ENCODE data around the gene OVCA2.

The OVCA2 gene

GRCh38 chr17:2054512-2055291, 12.9 kb downstream of the OVCA2 start, which contains the start of gene HIC1:
Gene HIC1 (plus strand): TSS chr17:2055103. CDS start chr17:2056691, 1,588 bp downstream.
- peak; percentile 69 for DNase-seq (ENCODE audit: low read depth)

DNA sequence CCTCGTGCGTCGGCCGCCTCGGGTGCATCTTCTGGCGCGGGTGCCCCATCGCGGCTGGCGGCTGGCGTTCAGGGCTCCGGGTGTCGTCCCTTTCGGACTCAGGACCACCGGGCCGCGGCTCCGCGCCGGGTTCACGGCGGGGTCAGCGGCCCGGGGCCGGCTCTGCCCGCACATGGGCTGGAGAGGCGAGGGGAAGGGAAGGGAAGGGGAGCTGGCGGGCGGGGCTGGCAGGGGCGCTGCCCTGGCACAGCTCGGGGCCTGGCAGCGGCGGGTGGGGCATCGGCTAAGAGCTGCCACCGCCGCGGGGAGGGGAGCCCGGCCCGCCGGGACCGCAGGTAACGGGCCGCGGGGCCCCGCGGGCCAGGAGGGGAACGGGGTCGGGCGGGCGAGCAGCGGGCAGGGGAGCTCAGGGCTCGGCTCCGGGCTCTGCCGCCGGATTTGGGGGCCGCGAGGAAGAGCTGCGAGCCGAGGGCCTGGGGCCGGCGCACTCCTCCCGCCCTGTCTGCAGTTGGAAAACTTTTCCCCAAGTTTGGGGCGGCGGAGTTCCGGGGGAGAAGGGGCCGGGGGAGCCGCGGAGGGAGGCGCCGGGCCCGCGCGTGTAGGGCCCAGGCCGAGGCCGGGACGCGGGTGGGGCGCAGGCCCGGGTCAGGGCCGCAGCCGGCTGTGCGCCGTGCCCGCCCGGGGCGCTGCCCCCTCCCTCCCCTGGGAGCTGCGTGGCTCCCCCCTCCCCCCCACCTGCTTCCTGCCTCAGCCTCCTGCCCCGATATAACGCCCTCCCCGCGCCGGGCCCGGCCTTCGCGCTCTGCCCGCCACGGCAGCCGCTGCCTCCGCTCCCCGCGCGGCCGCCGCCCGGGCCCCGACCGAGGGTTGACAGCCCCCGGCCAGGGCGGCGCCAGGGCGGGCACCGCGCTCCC, 13.7 kb downstream of the OVCA2 start:
- DNase-seq (ENCODE audit: low read depth): no peak

DNA sequence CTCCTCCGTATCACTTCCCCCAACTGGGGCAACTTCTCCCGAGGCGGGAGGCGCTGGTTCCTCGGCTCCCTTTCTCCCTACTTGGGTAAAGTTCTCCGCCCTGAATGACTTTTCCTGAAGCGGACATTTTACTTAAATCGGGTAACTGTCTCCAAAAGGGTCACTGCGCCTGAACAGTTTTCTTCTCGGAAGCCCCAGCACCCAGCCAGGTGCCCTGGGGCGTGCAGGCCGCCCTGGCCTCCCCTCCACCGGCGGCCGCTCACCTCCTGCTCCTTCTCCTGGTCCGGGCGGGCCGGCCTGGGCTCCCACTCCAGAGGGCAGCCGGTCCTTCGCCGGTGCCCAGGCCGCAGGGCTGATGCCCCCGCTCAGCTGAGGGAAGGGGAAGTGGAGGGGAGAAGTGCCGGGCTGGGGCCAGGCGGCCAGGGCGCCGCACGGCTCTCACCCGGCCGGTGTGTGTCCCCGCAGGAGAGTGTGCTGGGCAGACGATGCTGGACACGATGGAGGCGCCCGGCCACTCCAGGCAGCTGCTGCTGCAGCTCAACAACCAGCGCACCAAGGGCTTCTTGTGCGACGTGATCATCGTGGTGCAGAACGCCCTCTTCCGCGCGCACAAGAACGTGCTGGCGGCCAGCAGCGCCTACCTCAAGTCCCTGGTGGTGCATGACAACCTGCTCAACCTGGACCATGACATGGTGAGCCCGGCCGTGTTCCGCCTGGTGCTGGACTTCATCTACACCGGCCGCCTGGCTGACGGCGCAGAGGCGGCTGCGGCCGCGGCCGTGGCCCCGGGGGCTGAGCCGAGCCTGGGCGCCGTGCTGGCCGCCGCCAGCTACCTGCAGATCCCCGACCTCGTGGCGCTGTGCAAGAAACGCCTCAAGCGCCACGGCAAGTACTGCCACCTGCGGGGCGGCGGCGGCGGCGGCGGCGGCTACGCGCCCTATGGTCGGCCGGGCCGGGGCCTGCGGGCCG, 14.7 kb downstream of the OVCA2 start:
- no peak for DNase-seq (ENCODE audit: low read depth)

DNA sequence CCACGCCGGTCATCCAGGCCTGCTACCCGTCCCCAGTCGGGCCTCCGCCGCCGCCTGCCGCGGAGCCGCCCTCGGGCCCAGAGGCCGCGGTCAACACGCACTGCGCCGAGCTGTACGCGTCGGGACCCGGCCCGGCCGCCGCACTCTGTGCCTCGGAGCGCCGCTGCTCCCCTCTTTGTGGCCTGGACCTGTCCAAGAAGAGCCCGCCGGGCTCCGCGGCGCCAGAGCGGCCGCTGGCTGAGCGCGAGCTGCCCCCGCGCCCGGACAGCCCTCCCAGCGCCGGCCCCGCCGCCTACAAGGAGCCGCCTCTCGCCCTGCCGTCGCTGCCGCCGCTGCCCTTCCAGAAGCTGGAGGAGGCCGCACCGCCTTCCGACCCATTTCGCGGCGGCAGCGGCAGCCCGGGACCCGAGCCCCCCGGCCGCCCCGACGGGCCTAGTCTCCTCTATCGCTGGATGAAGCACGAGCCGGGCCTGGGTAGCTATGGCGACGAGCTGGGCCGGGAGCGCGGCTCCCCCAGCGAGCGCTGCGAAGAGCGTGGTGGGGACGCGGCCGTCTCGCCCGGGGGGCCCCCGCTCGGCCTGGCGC, 15.4 kb downstream of the OVCA2 start:
- DNase-seq (ENCODE audit: low read depth): no peak

DNA sequence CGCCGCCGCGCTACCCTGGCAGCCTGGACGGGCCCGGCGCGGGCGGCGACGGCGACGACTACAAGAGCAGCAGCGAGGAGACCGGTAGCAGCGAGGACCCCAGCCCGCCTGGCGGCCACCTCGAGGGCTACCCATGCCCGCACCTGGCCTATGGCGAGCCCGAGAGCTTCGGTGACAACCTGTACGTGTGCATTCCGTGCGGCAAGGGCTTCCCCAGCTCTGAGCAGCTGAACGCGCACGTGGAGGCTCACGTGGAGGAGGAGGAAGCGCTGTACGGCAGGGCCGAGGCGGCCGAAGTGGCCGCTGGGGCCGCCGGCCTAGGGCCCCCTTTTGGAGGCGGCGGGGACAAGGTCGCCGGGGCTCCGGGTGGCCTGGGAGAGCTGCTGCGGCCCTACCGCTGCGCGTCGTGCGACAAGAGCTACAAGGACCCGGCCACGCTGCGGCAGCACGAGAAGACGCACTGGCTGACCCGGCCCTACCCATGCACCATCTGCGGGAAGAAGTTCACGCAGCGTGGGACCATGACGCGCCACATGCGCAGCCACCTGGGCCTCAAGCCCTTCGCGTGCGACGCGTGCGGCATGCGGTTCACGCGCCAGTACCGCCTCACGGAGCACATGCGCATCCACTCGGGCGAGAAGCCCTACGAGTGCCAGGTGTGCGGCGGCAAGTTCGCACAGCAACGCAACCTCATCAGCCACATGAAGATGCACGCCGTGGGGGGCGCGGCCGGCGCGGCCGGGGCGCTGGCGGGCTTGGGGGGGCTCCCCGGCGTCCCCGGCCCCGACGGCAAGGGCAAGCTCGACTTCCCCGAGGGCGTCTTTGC, 16.2 kb downstream of the OVCA2 start:
- DNase-seq (ENCODE audit: low read depth): no peak

DNA sequence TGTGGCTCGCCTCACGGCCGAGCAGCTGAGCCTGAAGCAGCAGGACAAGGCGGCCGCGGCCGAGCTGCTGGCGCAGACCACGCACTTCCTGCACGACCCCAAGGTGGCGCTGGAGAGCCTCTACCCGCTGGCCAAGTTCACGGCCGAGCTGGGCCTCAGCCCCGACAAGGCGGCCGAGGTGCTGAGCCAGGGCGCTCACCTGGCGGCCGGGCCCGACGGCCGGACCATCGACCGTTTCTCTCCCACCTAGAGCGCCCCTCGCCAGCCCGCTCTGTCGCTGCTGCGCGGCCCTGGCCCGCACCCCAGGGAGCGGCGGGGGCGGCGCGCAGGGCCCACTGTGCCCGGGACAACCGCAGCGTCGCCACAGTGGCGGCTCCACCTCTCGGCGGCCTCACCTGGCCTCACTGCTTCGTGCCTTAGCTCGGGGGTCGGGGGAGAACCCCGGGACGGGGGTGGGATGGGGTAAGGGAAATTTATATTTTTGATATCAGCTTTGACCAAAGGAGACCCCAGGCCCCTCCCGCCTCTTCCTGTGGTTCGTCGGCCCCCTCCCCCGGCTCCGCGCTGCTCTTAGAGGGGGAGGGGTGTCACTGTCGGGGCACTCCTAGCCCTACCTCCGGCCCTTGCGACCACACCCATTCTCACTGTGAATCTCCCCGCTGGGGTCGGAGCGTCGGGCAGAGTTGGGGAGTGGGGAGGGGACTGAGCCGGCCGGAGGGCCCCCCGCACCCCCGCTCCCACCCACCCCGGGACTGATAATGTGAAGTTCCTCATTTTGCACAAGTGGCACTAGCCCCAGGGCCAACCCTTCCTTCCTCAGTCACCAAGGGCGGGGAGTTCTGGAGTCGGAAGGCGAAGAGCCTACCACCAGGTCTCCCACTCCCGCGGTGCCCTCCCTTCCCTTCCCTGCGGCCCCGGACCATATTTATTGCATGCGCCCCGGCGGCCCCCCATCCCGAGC, 17.0 kb downstream of the OVCA2 start:
- peak; percentile 34 for DNase-seq (ENCODE audit: low read depth)

GRCh38 chr17:2059547-2060384, 17.9 kb downstream of the OVCA2 start:
- no peak for DNase-seq (ENCODE audit: low read depth)

DNA sequence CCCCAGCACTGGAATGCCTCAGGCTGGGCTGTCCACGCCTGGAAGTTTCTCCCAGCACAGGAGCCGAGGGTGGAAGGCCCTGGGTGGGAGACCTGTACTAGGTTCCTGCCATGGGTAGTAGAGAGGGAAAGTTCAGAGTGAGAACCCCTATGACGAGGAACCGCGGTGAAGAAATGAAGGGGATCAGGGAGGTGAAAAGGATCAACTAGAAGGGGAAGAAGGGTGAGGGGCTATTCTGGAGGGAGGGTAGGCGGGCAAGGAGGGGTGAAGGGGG, 18.5 kb downstream of the OVCA2 start:
- DNase-seq (ENCODE audit: low read depth): no peak

- DNase-seq (ENCODE audit: low read depth): no peak
Measured at GRCh38 chr17:2060681-2061440, 19.0 kb downstream of the OVCA2 start.

- no peak for DNase-seq (ENCODE audit: low read depth)
Measured at GRCh38 chr17:2061441-2061958, 19.7 kb downstream of the OVCA2 start.

DNA sequence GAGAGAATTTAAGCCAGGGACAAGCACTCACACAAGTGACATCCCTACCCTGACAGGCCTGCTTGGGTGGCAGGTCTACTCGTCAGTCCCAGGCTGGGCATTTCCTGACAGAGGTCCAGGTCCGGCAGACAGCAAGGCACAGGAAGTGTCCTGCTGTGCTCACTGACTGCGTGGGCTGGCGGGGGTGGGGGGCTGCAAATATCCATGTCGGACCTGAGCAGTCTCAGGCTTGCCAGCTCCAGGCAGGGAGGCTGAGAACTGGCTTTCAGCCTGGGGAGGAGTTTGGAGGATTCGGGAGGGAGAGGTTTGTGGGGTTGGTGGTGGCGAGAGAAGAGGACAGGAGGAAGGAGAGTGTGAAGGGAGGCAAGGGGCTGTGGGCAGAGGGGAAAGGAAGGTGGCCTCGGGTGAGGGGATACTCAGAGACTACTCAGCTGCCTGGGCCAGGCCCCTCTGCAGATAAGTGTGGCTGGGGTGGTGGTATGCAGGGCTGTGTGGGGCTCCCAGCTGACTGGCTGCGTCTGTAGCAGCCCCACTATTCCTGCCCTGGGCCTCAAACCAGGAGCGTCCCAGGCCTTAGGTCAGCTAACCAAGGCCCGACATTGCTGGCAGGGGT, 20.9 kb downstream of the OVCA2 start:
- no peak for DNase-seq (ENCODE audit: low read depth)

- no peak for DNase-seq (ENCODE audit: low read depth)
Measured at GRCh38 chr17:2063261-2064146, 21.7 kb downstream of the OVCA2 start.

GRCh38 chr17:2064147-2064489, 22.3 kb downstream of the OVCA2 start:
- no peak for DNase-seq (ENCODE audit: low read depth)

DNA sequence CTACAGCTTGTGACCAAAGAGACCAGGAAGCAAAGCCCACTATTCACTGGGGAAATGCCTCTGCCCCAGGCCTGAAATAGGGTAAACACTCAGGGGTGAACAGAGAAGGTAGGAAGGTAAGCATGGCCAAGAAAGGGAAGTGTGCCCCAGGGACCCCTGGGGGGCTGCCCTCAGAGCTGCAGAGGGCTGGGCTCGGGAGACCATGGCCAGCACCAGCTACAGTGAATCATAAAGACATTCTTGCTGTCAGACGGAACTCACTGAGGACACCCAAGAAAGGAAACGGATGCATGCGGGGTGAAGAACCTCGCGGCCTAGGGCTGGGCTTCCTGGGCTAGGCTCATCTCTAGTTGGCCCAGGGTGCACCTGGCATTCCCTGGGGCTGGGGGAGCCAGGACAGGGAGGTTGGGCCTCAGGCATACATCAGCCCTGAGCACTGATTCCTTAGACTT, 22.7 kb downstream of the OVCA2 start:
- DNase-seq (ENCODE audit: low read depth): no peak

DNA sequence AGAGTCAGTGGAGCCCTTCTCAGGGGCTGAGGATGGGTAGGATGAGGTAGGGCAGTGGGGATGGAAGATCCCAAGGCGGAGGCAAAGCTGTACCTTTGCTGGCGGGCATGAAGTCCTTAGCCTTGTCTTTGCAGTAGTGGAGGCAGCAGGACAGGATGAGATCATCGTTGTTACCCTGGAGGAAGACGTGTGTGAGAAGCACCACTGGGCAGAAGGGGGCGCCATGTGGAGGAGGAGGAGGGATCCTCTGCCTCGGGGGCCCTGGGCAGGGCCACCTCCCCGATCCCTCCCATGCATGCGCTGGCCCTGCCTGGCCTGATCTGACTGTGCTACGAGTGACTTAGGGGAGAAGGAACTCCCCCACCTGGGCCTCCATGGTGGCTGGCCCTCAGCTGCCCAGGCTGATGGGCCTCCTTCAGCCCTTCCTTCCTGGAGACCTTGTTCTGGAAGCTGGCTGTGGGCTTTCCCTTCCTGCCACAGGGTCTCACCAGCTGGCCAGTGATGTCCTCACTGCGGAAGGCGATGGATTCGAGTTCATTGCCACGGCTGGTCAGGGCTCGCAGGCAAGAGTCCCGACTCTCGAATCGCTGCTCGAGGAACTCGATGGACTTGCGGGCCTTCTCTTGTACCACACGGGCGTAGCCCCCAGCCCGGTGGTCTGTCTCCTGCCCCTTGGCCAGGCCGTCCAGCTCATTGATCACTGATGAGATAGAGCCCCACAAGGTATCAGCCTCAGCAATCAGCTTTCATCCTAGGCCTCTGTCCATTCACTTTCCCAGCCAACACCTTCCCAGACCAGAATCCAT, 23.4 kb downstream of the OVCA2 start:
- peak; percentile 51 for DNase-seq (ENCODE audit: low read depth)

Measured in activated gamma-delta T cell treated with anti-CD3 and anti-CD28 coated beads, Interleukin-2, amount 50 U/mL, for 16 hours (primary cell).